IPS-18a (cell line): ENCODE results near the gene PAN3.
"Not testable (repeated sequence)": the region's sequence is repeated elsewhere in the genome, so short reads cannot be mapped to it uniquely, and the experiment has no call there.

Experiments
- H3K27ac ChIP-seq: one replicate; pipeline ENCODE4 v1.5.1; 2013; ENCODE audit warnings: low read length
- H3K27me3 ChIP-seq: one replicate; pipeline ENCODE4 v1.6.1; 2013; ENCODE audit warnings: mild to moderate bottlenecking, low read length; ENCODE audit not compliant: control insufficient read depth, insufficient read depth
- H3K36me3 ChIP-seq: one replicate; pipeline ENCODE4 v1.6.1; 2013; ENCODE audit warnings: low read depth, low read length; ENCODE audit not compliant: control insufficient read depth
- H3K4me1 ChIP-seq: one replicate; pipeline ENCODE4 v1.6.1; 2013; ENCODE audit warnings: low read depth, low read length; ENCODE audit not compliant: control insufficient read depth
- H3K4me3 ChIP-seq: one replicate; pipeline ENCODE4 v1.5.1; 2013; ENCODE audit warnings: low read length
- H3K9ac ChIP-seq: one replicate; pipeline ENCODE4 v1.6.1; 2013; ENCODE audit warnings: mild to moderate bottlenecking, low read length, moderate library complexity
- H3K9me3 ChIP-seq: one replicate; pipeline ENCODE4 v1.6.1; 2013; ENCODE audit warnings: low read depth, low read length; ENCODE audit not compliant: control insufficient read depth

Gene PAN3

GRCh38 chr13:28138012-28138755 is at the start of gene PAN3:
TSS of gene PAN3 (plus strand) at chr13:28138545. CDS start at chr13:28138658, 113 bp downstream.
- H3K4me1 ChIP-seq: peaks cover 21% of the 10 kb centered on the region
- peak within 1 kb of the TSS; percentile 90 for H3K4me3 ChIP-seq
- no peaks in the 10 kb centered on the region for H3K27me3 ChIP-seq
- no peaks in the 10 kb centered on the region for H3K9me3 ChIP-seq
- H3K36me3 ChIP-seq: no peaks in the 10 kb centered on the region
- peak within 1 kb of the TSS; percentile 43 for H3K27ac ChIP-seq
- H3K9ac ChIP-seq: peak within 1 kb of the TSS; percentile 76

DNA sequence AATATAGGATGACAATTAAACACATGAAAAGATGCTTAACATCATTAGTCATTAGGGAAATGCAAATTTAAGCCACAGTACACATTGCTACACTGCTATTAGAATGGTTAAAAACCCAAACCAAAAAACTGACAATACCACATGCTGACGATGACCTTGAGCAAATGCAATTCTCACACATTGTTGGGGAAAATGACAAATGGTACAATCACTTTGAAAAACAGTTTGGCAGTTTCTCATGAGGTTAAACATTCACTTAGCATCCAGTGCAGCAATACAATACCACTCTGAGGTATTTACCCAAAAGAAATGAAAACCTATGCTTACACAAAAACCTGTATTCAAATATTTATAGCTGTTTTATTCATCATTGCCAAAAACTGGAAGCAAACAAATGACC is 49.3 kb upstream of the PAN3 start:
- no peak overlapping the region for H3K4me3 ChIP-seq
- no peak overlapping the region for H3K27ac ChIP-seq
- no peaks in the 10 kb centered on the region for H3K9me3 ChIP-seq
- no peak overlapping the region for H3K9ac ChIP-seq
- no peaks in the 10 kb centered on the region for H3K4me1 ChIP-seq
- no peaks in the 10 kb centered on the region for H3K36me3 ChIP-seq
- H3K27me3 ChIP-seq: no peaks in the 10 kb centered on the region

GRCh38 chr13:28092431-28092830 is 45.9 kb upstream of the PAN3 start:
- Histone ChIP-seq H3K9ac (no peak overlapping the region), H3K27me3 (peaks cover 7% of the 10 kb centered on the region), H3K27ac (no peak overlapping the region), H3K9me3 (no peaks in the 10 kb centered on the region), H3K36me3 (no peaks in the 10 kb centered on the region), H3K4me1 (no peaks in the 10 kb centered on the region), H3K4me3 (no peak overlapping the region)

GRCh38 chr13:28093881-28094280 is 44.5 kb upstream of the PAN3 start:
- Histone ChIP-seq H3K27me3 (peaks cover 22% of the 10 kb centered on the region), H3K9ac (no peak overlapping the region), H3K36me3 (no peaks in the 10 kb centered on the region), H3K4me1 (no peaks in the 10 kb centered on the region), H3K4me3 (no peak overlapping the region), H3K9me3 (peaks cover 3% of the 10 kb centered on the region), H3K27ac (no peak overlapping the region)

DNA sequence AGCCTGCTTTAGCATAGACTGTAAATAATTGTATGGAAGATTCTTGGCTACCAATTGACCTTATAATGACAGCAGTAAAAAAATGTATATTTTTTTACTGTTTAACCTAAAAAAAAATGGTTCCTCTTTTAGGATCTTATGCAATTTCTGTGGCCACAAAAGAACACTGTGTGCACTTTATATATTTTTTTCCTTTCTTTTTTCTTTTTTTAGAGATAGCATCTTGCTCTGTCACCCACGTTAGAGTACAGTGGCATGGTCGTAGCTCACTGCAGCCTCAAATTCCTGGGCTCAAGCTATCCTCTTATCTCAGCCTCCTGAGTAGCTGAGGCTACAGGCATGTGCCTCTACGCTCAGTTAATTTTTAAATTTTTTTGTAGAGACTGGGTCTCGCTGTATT is 44.0 kb upstream of the PAN3 start:
- no peaks in the 10 kb centered on the region for H3K36me3 ChIP-seq
- H3K27ac ChIP-seq: no peak overlapping the region
- H3K4me3 ChIP-seq: no peak overlapping the region
- H3K27me3 ChIP-seq: peaks cover 26% of the 10 kb centered on the region
- peaks cover 3% of the 10 kb centered on the region for H3K9me3 ChIP-seq
- no peaks in the 10 kb centered on the region for H3K4me1 ChIP-seq
- H3K9ac ChIP-seq: no peak overlapping the region

DNA sequence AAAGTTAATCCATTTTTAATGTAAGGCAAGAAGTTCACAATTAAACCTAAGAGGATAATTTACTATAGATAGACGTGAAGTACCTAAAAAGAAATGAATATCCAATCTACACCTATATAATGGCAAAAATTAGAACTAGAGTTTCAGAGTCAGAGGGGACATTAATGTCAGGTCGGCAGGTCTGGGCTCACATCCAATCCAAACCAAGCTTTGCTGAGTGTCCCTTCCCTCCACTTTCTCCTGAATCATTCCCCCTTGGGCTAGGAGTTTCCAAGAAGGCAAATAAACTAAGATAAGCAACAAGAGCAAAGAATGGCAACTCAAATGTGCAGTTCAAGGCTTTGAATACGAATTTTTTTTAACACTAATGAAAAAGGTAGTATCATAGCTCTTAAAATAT is 40.8 kb upstream of the PAN3 start:
- H3K36me3 ChIP-seq: no peaks in the 10 kb centered on the region
- H3K4me1 ChIP-seq: peaks cover 5% of the 10 kb centered on the region
- H3K4me3 ChIP-seq: no peak overlapping the region
- H3K9ac ChIP-seq: no peak overlapping the region
- peaks cover 57% of the 10 kb centered on the region for H3K27me3 ChIP-seq
- no peak overlapping the region for H3K27ac ChIP-seq
- H3K9me3 ChIP-seq: peaks cover 3% of the 10 kb centered on the region

- Histone ChIP-seq H3K36me3 (no peaks in the 10 kb centered on the region), H3K4me1 (peaks cover 5% of the 10 kb centered on the region), H3K27me3 (peaks cover 57% of the 10 kb centered on the region), H3K9me3 (peaks cover 3% of the 10 kb centered on the region), H3K9ac (peak overlapping the region; percentile 36), H3K4me3 (peak overlapping the region; percentile 67), H3K27ac (no peak overlapping the region)
Measured at GRCh38 chr13:28099396-28100149, 38.8 kb upstream of the PAN3 start.

DNA sequence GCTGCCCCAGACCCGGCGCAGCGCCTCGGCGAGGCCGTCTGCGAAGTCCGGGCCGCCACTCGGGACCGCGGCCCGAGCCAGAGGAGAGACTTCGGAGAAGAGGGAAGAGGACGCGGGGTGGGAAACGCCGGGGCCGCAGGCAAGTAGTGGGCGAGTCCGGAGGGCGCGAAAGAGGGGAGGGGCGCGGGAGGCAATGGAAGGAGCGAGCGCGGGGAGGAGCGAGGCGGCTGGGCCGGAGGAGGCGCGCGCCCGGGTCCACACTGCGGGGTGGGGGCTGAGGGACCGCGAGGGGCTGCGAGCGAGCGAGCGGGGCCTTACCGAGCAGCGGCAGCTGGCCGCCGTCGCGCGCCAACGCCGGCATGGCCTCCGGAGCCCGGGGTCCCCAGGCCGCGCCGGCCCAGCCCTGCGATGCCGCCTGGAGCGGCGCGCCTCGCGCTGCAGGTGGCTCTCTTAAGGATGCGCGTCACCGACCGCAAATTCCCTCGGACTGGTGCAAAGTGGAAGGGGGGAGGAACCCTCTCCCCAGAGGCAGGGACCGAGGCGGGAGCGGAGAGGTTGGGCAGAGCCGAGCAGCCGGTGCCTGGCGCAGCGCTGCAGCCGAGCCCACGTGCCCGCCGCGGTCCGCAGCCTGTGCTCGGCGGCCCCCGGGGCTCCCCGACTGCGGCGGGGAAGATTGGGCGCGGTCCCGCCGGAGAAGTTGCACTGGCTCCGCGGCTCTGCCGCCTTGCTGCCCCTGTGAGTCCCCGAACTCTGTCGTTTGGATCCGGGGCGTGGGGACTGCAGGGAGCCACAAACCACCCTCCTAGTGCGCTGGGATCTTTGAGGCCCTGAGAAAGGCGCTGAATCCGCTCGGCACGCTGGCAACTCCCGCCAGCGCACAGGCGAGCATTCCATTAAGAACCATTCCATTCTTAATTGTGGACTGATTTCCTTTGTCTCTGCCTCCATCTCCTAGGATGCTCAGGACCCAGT is 37.9 kb upstream of the PAN3 start, which contains the start of gene FLT3:
FLT3 (minus strand) TSS at position 427 of the 972 bp plus-strand sequence; CDS start at position 361, 66 bp downstream.
- Histone ChIP-seq H3K27me3 (peaks cover 57% of the 10 kb centered on the region), H3K4me1 (peaks cover 5% of the 10 kb centered on the region), H3K4me3 (peak within 1 kb of the TSS; percentile 67), H3K9me3 (peaks cover 3% of the 10 kb centered on the region), H3K36me3 (no peaks in the 10 kb centered on the region), H3K27ac (no peak within 1 kb of the TSS), H3K9ac (peak within 1 kb of the TSS; percentile 70)

GRCh38 chr13:28101886-28102285 is 36.5 kb upstream of the PAN3 start:
- H3K36me3 ChIP-seq, H3K27ac ChIP-seq, H3K4me3 ChIP-seq, H3K9ac ChIP-seq, H3K9me3 ChIP-seq, H3K4me1 ChIP-seq: not testable (repeated sequence)
- peaks cover 55% of the 10 kb centered on the region for H3K27me3 ChIP-seq

GRCh38 chr13:28106976-28107375 is 31.4 kb upstream of the PAN3 start:
- H3K27ac ChIP-seq: no peak overlapping the region
- no peaks in the 10 kb centered on the region for H3K4me1 ChIP-seq
- H3K4me3 ChIP-seq: no peak overlapping the region

DNA sequence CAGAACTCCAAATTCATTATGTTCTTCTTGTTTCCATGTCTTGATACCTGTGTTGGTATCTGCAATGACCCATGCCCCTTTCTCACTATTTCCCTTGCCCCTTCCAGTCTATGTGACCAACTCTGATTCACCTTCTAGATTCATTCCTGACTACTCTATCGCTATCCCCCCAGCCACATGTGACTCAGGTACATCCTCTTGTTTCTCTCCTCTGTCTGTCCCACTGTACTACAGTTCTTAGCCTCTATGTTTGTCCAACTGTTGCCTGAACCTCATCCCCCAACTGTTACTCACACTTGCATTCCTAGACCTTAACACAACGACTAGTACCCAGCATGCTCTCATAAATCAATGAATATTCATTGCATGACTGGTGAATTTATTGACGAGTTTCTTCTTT is 27.9 kb upstream of the PAN3 start:
- H3K4me3 ChIP-seq: no peak overlapping the region
- no peaks in the 10 kb centered on the region for H3K27me3 ChIP-seq
- no peaks in the 10 kb centered on the region for H3K36me3 ChIP-seq
- no peaks in the 10 kb centered on the region for H3K4me1 ChIP-seq
- H3K9me3 ChIP-seq: no peaks in the 10 kb centered on the region
- no peak overlapping the region for H3K27ac ChIP-seq
- no peak overlapping the region for H3K9ac ChIP-seq

More at GRCh38 chr13:28106976-28107375, 31.4 kb upstream of the PAN3 start:
- Histone ChIP-seq H3K27me3 (peaks cover 4% of the 10 kb centered on the region), H3K9me3 (no peaks in the 10 kb centered on the region), H3K36me3 (no peaks in the 10 kb centered on the region), H3K9ac (no peak overlapping the region)
